Endothelial cell of umbilical vein (primary cell): Measurements from ENCODE around the gene ATXN1.

Source experiments
- CTCF ChIP-seq, 2 donors: IDR thresholded peaks; 1 replicate in 1 of 2; 2 replicates in 1 of 2; pipeline ENCODE4 v1.5.1; 2011; ENCODE audit warnings: low read length in 2 of 2, mild to moderate bottlenecking in 2 of 2, moderate library complexity in 2 of 2, control low read depth in 1 of 2, inconsistent platforms in 1 of 2, low read depth in 1 of 2; ENCODE audit not compliant: insufficient read depth in 1 of 2; ENCODE audit errors: extremely low read depth in 1 of 2
- EZH2 ChIP-seq: IDR thresholded peaks from 2 replicates; pipeline ENCODE4 v1.6.1; 2012; ENCODE audit warnings: borderline replicate concordance, low read depth, mild to moderate bottlenecking, moderate library complexity, low read length, inconsistent platforms; ENCODE audit not compliant: severe bottlenecking
- FOS ChIP-seq: IDR thresholded peaks from 2 replicates; pipeline ENCODE4 v1.6.1; 2011; ENCODE audit warnings: mild to moderate bottlenecking, low read length, moderate library complexity, borderline replicate concordance; ENCODE audit not compliant: insufficient read depth
- GATA2 ChIP-seq: IDR thresholded peaks from 2 replicates; pipeline ENCODE4 v1.7.0; 2011; ENCODE audit warnings: low read depth, mild to moderate bottlenecking, moderate library complexity, mixed read lengths, low read length; ENCODE audit not compliant: insufficient read length, insufficient read depth
- JUN ChIP-seq: IDR thresholded peaks from 2 replicates; pipeline ENCODE4 v1.6.1; 2011; ENCODE audit warnings: borderline replicate concordance, low read depth; ENCODE audit not compliant: insufficient read length, insufficient read depth
- MAX ChIP-seq: IDR thresholded peaks from 2 replicates; pipeline ENCODE4 v1.6.1; 2011; ENCODE audit not compliant: insufficient read depth, insufficient read length
- POLR2A ChIP-seq: IDR thresholded peaks from 2 replicates; pipeline ENCODE4 v1.6.1; 2012; ENCODE audit warnings: low read depth, mild to moderate bottlenecking, control low read depth, low read length
- POLR2AphosphoS5 ChIP-seq: IDR thresholded peaks from 2 replicates; pipeline ENCODE4 v1.6.1; 2012; ENCODE audit warnings: low read depth, mild to moderate bottlenecking, control low read depth, low read length, moderate library complexity; ENCODE audit not compliant: insufficient read depth

- TF ChIP-seq POLR2AphosphoS5 (no peak), CTCF (IDR thresholded peaks at IDR 0.05; ENCODE audit: extremely low read depth in 1 of 2, insufficient read depth in 1 of 2, low read depth in 1 of 2, low read length in 2 of 2) (no peak), JUN (no peak), POLR2A (no peak), EZH2 (no peak), FOS (no peak), MAX (no peak), GATA2 (no peak)
These were observed 399.4 kb downstream of the ATXN1 start for GRCh38 chr6:16361861-16362260.
